Measurements from ENCODE around the gene SEZ6L. TPM values are rescaled to one million over a fixed set of nuclear protein-coding genes. Genes with fewer than 3 reads are reported as not detected.

Gene SEZ6L
- total RNA-seq, 1 experiment from 2014 or later = 0.13 TPM

GRCh38 chr22:26172389-26172990, 3.2 kb downstream of the SEZ6L start:
- H3K27me3 ChIP-seq (ENCODE audit: insufficient read depth, low read length) = peaks cover 16% of the 10 kb centered on the region; the same call in 1 of the 2 replicates

More at GRCh38 chr22:26172389-26172990, 3.2 kb downstream of the SEZ6L start:
- no peaks in the 10 kb centered on the region for H3K4me1 ChIP-seq (ENCODE audit: insufficient read depth, low read length)
- H3K79me1 ChIP-seq (ENCODE audit: insufficient read depth, low read depth, low read length, poor library complexity, severe bottlenecking) = no peaks in the 10 kb centered on the region
- no peak overlapping the region for H2AK5ac ChIP-seq (ENCODE audit: insufficient read length, low read length)
- no CpG with 5 or more reads among the region's 5 CpGs for WGBS (ENCODE audit: extremely low coverage, insufficient read length, low lambda C conversion rate)
- H2AFZ ChIP-seq (ENCODE audit: low read length) = no peak overlapping the region
- no peak overlapping the region for H3K18ac ChIP-seq (ENCODE audit: insufficient read length, low read depth, low read length)
- Mint-ChIP-seq H3K36me3 (ENCODE audit: insufficient read depth in 1 of 3, low read depth in 3 of 3) (no peaks in the 10 kb centered on the region; a peak in 1 of 7 replicates), H3K27ac (no peak overlapping the region), H3K27me3 (ENCODE audit: low read depth) (peaks cover 84% of the 10 kb centered on the region), H3K9me3 (no peaks in the 10 kb centered on the region; a peak in 1 of 5 replicates), H3K4me3 (no peak overlapping the region), H3K4me1 (peaks cover 26 to 35% of the 10 kb centered on the region in 2 experiments)
- DNase-seq = peak; percentile 69
- no peak overlapping the region for H4K8ac ChIP-seq (replicated peaks; ENCODE audit: insufficient read length, low read depth, low read length)
- no peak overlapping the region for H2BK120ac ChIP-seq (ENCODE audit: low read depth, low read length, poor library complexity, severe bottlenecking)
- no peak overlapping the region for H3K23ac ChIP-seq (ENCODE audit: insufficient read length, low read depth, low read length)
- H3K79me2 ChIP-seq (ENCODE audit: insufficient read depth, low read length) = no peaks in the 10 kb centered on the region
- no peaks in the 10 kb centered on the region for H3K9me3 ChIP-seq (ENCODE audit: control insufficient read depth, low read depth, low read length)
- peak; percentile 79 for TF ChIP-seq CTCF (conservative IDR thresholded peaks at IDR 0.05)
- no peak overlapping the region for H3K27ac ChIP-seq (ENCODE audit: insufficient read length, low read depth, low read length)
- H2BK5ac ChIP-seq (ENCODE audit: insufficient read length, low read length) = no peak overlapping the region
- no peak overlapping the region for H3K4me2 ChIP-seq (ENCODE audit: insufficient read depth, insufficient read length, low read length)
- H4K20me1 ChIP-seq (ENCODE audit: control insufficient read depth, insufficient read depth, insufficient read length) = no peaks in the 10 kb centered on the region
- H3K56ac ChIP-seq (ENCODE audit: insufficient read length, low read depth, low read length) = no peak overlapping the region
- no peak overlapping the region for H2BK20ac ChIP-seq (ENCODE audit: low read depth, low read length, poor library complexity, severe bottlenecking)
- H3K23me2 ChIP-seq (ENCODE audit: insufficient read length, low read depth, low read length, poor library complexity, severe bottlenecking) = peaks cover 6% of the 10 kb centered on the region
- H3K14ac ChIP-seq (ENCODE audit: insufficient read depth, low read length) = no peak overlapping the region
- H2BK15ac ChIP-seq (ENCODE audit: low read depth, low read length) = no peak overlapping the region
- H4K5ac ChIP-seq (ENCODE audit: insufficient read length, low read depth, low read length) = no peak overlapping the region
- H3K9ac ChIP-seq (ENCODE audit: extremely low read depth, insufficient read length, low read length) = no peak overlapping the region
- H4K91ac ChIP-seq (ENCODE audit: insufficient read length, low read depth, low read length) = no peak overlapping the region
- H3K4ac ChIP-seq (ENCODE audit: low read depth, low read length) = no peak overlapping the region
- no peak overlapping the region for H3T11ph ChIP-seq (ENCODE audit: low read length)
- H2BK12ac ChIP-seq (ENCODE audit: insufficient read length, low read depth, low read length) = no peak overlapping the region
